RWPE2 (cell line): ENCODE data around the gene PMIS2.
A peak's percentile ranks its signal among the peaks of the same experiment; 100 is the strongest.

Experiments used
- ATAC-seq: fragments of 200-7000 bp; cut with Tn5 transposase; 3 replicates; pipeline ENCODE4 v1.9.1; 2021; ENCODE audit warnings: low read depth
- DNase-seq: peaks from one replicate; pipeline ENCODE4 v3.0.0-alpha.2; 2020; ENCODE audit warnings: low spot score
- H3K27ac ChIP-seq: fragments of 450-650 bp; 2 replicates; pipeline ENCODE4 v1.5.1; 2017; ENCODE audit warnings: mild to moderate bottlenecking; ENCODE audit not compliant: poor library complexity, severe bottlenecking
- H3K27me3 ChIP-seq: fragments of 250-450 bp; sonication (Bioruptor Pico); 2 replicates; pipeline ENCODE4 v1.5.1; 2021; ENCODE audit warnings: mild to moderate bottlenecking, moderate library complexity; ENCODE audit not compliant: insufficient read depth, poor library complexity, severe bottlenecking
- H3K36me3 ChIP-seq: fragments of 250-450 bp; sonication (Bioruptor Pico); 2 replicates; pipeline ENCODE4 v1.5.1; 2020; ENCODE audit warnings: low read depth, mild to moderate bottlenecking, moderate library complexity
- H3K4me1 ChIP-seq: fragments of 250-450 bp; sonication (Bioruptor Pico); 2 replicates; pipeline ENCODE4 v1.5.1; 2021; ENCODE audit warnings: mild to moderate bottlenecking, moderate library complexity; ENCODE audit not compliant: insufficient read depth, poor library complexity, severe bottlenecking
- H3K4me3 ChIP-seq: fragments of 250-450 bp; sonication (Bioruptor Pico); 2 replicates; pipeline ENCODE4 v1.5.1; 2021; ENCODE audit warnings: mild to moderate bottlenecking, moderate library complexity; ENCODE audit not compliant: severe bottlenecking
- H3K9me3 ChIP-seq: fragments of 250-450 bp; sonication (Bioruptor Pico); 2 replicates; pipeline ENCODE4 v1.5.1; 2021; ENCODE audit warnings: mild to moderate bottlenecking, moderate library complexity; ENCODE audit not compliant: severe bottlenecking
- TF ChIP-seq, protein P1 (sequence below): fragments of 450-650 bp; IDR thresholded peaks from one replicate; pipeline ENCODE4 v1.5.1; 2017; ENCODE audit warnings: mild to moderate bottlenecking, moderate library complexity; ENCODE audit not compliant: poor library complexity, severe bottlenecking

Gene PMIS2

GRCh38 chr19:35629332-35629633, 43.3 kb downstream of the PMIS2 start:
- H3K4me3 ChIP-seq, result peak overlapping the region; percentile 86
- no peaks in the 10 kb centered on the region for H3K9me3 ChIP-seq
- H3K36me3 ChIP-seq, result peaks cover 47% of the 10 kb centered on the region
- H3K27me3 ChIP-seq, result no peaks in the 10 kb centered on the region
- TF ChIP-seq, protein P1, sequence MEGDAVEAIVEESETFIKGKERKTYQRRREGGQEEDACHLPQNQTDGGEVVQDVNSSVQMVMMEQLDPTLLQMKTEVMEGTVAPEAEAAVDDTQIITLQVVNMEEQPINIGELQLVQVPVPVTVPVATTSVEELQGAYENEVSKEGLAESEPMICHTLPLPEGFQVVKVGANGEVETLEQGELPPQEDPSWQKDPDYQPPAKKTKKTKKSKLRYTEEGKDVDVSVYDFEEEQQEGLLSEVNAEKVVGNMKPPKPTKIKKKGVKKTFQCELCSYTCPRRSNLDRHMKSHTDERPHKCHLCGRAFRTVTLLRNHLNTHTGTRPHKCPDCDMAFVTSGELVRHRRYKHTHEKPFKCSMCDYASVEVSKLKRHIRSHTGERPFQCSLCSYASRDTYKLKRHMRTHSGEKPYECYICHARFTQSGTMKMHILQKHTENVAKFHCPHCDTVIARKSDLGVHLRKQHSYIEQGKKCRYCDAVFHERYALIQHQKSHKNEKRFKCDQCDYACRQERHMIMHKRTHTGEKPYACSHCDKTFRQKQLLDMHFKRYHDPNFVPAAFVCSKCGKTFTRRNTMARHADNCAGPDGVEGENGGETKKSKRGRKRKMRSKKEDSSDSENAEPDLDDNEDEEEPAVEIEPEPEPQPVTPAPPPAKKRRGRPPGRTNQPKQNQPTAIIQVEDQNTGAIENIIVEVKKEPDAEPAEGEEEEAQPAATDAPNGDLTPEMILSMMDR, result no peak
- ATAC-seq (no peak), DNase-seq (no peak)
- peaks cover 2% of the 10 kb centered on the region for H3K4me1 ChIP-seq
- H3K27ac ChIP-seq, result peak overlapping the region; percentile 52

DNA sequence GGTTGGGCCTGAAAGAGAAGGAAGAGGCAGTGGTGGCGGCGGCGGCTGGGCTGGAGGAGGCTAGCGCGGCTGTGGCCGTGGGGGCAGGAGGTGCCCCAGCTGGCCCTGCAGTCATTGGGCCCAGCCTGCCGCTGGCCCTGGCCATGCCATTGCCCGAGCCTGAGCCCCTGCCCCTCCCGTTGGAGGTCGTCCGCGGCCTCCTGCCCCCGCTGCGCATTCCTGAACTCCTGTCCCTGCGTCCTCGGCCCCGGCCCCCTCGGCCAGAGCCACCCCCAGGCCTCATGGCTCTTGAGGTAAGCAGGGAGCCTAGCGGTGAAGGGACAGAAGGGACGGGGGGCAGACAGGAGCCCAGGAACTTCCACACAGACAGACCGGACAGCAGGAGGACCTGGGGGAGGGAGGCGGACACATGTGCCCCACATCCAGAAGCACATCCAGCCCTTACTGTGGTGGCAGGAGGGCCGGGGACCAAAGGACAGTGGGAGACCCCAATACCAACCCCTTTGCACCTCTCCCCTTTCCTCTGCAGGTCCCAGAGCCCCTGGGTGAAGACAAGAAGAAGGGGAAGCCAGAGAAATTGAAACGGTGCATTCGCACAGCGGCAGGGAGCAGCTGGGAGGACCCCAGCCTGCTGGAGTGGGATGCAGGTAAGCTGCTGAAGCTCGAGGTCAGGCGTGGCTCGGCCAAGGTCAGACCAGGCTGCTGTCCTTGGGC, 47.9 kb downstream of the PMIS2 start:
- ATAC-seq, result no peak

GRCh38 chr19:35636651-35637050, 50.7 kb downstream of the PMIS2 start:
- ATAC-seq (no peak), DNase-seq (no peak)
- TF ChIP-seq, protein P1, result no peak
- no peaks in the 10 kb centered on the region for H3K4me1 ChIP-seq
- H3K9me3 ChIP-seq, result no peaks in the 10 kb centered on the region
- no peaks in the 10 kb centered on the region for H3K27me3 ChIP-seq
- no peak overlapping the region for H3K27ac ChIP-seq
- no peak overlapping the region for H3K4me3 ChIP-seq
- H3K36me3 ChIP-seq, result peaks cover 58% of the 10 kb centered on the region

More for the DNA sequence above, 47.9 kb downstream of the PMIS2 start:
- TF ChIP-seq, protein P1, result no peak
- no peak overlapping the region for H3K27ac ChIP-seq
- DNase-seq, result no peak
- peaks cover 2% of the 10 kb centered on the region for H3K4me1 ChIP-seq
- H3K36me3 ChIP-seq, result peaks cover 80% of the 10 kb centered on the region
- H3K9me3 ChIP-seq, result no peaks in the 10 kb centered on the region
- H3K27me3 ChIP-seq, result no peaks in the 10 kb centered on the region
- no peak overlapping the region for H3K4me3 ChIP-seq
